Measurements from ENCODE around the gene XPR1. TPM values are rescaled to one million over a fixed set of nuclear protein-coding genes. Genes with fewer than 3 reads are reported as not detected.

Gene XPR1
- total RNA-seq, 1 donor from 2014 or later: 25.4 TPM

- no peaks in the 10 kb centered on the region for H3K27me3 ChIP-seq (ENCODE audit: control insufficient read depth, insufficient read depth, low read length)
- DNase-seq (ENCODE audit: low read depth): no peak
- H3K36me3 ChIP-seq (ENCODE audit: control insufficient read depth, insufficient read depth, low read length): no peaks in the 10 kb centered on the region
- H3K4me3 ChIP-seq (ENCODE audit: low read depth, low read length): no peak overlapping the region
- no peak for TF ChIP-seq CTCF (IDR thresholded peaks at IDR 0.05; ENCODE audit: insufficient read depth, low read length, poor library complexity, severe bottlenecking)
Observed at GRCh38 chr1:180626711-180627110, 5.1 kb upstream of the XPR1 start.

DNA sequence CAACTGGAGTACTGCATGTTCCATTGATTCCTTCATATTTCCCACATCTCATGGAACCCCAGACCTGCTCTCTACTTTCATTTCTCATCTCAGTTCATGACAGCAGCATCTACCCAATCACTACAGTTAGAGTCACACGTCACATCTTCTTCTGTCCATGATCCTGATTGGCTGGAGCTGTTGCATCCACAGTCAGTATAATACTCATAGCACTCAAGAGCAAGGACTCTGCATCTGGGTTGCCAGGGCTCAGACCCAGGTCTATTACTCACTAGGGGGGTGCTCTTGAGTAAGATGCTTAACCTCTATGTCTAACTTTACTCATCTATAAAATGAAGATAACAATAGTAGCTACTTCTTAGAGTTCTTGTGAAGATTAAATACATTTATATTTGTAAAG is 4.4 kb upstream of the XPR1 start:
- H3K36me3 ChIP-seq (ENCODE audit: control insufficient read depth, insufficient read depth, low read length): no peaks in the 10 kb centered on the region
- no peak overlapping the region for H3K4me3 ChIP-seq (ENCODE audit: low read depth, low read length)
- no peak for TF ChIP-seq CTCF (IDR thresholded peaks at IDR 0.05; ENCODE audit: insufficient read depth, low read length, poor library complexity, severe bottlenecking)
- H3K27me3 ChIP-seq (ENCODE audit: control insufficient read depth, insufficient read depth, low read length): no peaks in the 10 kb centered on the region
- DNase-seq (ENCODE audit: low read depth): no peak

- Histone ChIP-seq H3K4me3 (ENCODE audit: low read depth, low read length) (no peak overlapping the region), H3K27me3 (ENCODE audit: control insufficient read depth, insufficient read depth, low read length) (no peaks in the 10 kb centered on the region), H3K36me3 (ENCODE audit: control insufficient read depth, insufficient read depth, low read length) (no peaks in the 10 kb centered on the region)
- no peak for DNase-seq (ENCODE audit: low read depth)
- TF ChIP-seq CTCF (IDR thresholded peaks at IDR 0.05; ENCODE audit: insufficient read depth, low read length, poor library complexity, severe bottlenecking): no peak
Observed at GRCh38 chr1:180628646-180629045, 3.2 kb upstream of the XPR1 start.

DNA sequence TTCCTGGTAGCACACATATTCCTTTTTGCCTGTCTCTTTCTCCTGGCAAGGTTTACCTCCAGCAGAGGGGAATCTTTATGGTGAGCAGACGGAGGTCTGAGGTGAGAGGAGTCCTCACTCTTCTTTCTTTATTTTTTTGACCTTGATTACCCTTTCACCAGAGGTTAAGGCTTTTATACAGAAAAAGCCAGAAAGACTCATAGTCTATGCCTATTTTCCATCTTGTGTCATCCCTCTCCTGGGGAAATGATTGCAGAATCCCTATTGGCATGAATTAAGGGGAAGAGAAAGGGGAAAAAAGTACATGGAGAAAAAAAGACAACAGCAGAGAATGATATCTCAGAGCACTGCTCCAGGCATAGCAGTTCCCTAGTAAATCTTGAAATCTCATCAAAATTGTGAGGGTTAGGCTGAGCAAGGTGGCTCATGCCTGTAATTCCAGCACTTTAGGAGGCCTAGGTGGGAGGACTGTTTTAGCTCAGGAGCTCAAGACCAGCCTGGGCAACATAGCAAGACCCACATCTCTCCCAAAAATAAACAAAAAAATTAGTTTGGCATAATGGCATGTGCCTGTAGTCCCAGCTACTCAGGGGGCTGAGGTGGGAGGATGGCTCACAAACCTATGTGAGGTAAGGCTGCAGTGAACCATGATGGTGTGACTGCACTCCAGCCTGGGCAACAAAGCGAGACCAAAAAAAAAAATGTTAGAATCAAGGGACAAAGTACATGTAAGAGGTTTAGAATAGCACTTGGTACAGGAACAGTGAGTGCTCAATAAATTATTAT is 1.2 kb upstream of the XPR1 start:
- no peaks in the 10 kb centered on the region for H3K27me3 ChIP-seq (ENCODE audit: control insufficient read depth, insufficient read depth, low read length)
- DNase-seq (ENCODE audit: low read depth): no peak
- TF ChIP-seq CTCF (IDR thresholded peaks at IDR 0.05; ENCODE audit: insufficient read depth, low read length, poor library complexity, severe bottlenecking): no peak
- no peak overlapping the region for H3K4me3 ChIP-seq (ENCODE audit: low read depth, low read length)
- no peaks in the 10 kb centered on the region for H3K36me3 ChIP-seq (ENCODE audit: control insufficient read depth, insufficient read depth, low read length)

GRCh38 chr1:180631194-180631765 is 542 bp upstream of the XPR1 start:
- Histone ChIP-seq H3K4me3 (ENCODE audit: low read depth, low read length) (no peak overlapping the region), H3K27me3 (ENCODE audit: control insufficient read depth, insufficient read depth, low read length) (no peaks in the 10 kb centered on the region), H3K36me3 (ENCODE audit: control insufficient read depth, insufficient read depth, low read length) (no peaks in the 10 kb centered on the region)
- TF ChIP-seq CTCF (IDR thresholded peaks at IDR 0.05; ENCODE audit: insufficient read depth, low read length, poor library complexity, severe bottlenecking): no peak
- DNase-seq (ENCODE audit: low read depth): no peak
